ENCODE measurements around the gene LNX1. TPM values are rescaled to one million over a fixed set of nuclear protein-coding genes. Genes with fewer than 3 reads are reported as not detected.

Gene LNX1
- total RNA-seq, 1 experiment from 2014 or later: 3.3 TPM

DNA sequence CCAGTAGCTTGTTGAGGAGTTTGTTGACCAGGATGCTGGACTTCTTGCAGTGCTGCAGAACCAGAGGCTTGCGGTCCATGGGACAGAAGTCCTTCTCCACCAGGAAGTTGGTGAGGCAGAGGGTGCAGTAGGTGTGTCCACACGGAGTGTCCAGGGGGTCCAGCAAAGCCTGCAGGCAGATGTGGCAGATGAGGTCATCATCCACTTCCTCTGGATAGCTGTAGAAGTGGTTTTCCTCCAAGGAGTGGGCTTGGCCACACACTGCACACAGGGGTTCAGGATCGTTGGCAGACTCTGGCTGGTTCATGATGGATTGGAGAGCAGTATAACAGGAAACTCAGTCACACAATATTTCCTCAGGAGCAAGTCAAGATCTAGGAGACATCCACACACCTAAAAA lies 17.6 kb downstream of the LNX1 start:
- H3K4me2 ChIP-seq (ENCODE audit: low read length): no peak overlapping the region
- H3K9me3 ChIP-seq (ENCODE audit: control insufficient read depth in 1 of 2, insufficient read depth in 1 of 2, low read depth in 1 of 2, low read length in 2 of 2): no peaks in the 10 kb centered on the region
- H2AFZ ChIP-seq (ENCODE audit: low read depth, low read length, poor library complexity, severe bottlenecking): no peak overlapping the region
- ChIA-PET RAD21 (ENCODE audit: low non-redundant PET in 1 of 2, low total read pairs in 2 of 2, uncharacterized antibody in 2 of 2, unreplicated experiment in 2 of 2) (no interaction called here), CTCF (no interaction called here), POLR2A (interaction anchor here (0.6 kb wide), 1 partner anchor 180 kb away, joined by 7 read pairs; no protein-coding TSS in a partner anchor)
- H3K27me3 ChIP-seq (ENCODE audit: insufficient read depth, low read length): no peaks in the 10 kb centered on the region
- H4K20me1 ChIP-seq (ENCODE audit: insufficient read depth): no peaks in the 10 kb centered on the region
- no peaks in the 10 kb centered on the region for H3K4me1 ChIP-seq (ENCODE audit: control insufficient read depth in 1 of 2, insufficient read depth in 2 of 2, low read length in 2 of 2)
- no peak for TF ChIP-seq YY1 (IDR thresholded peaks at IDR 0.05; ENCODE audit: extremely low read depth, insufficient replicate concordance, low read depth, low read length)
- ATAC-seq (no peak), DNase-seq (ENCODE audit: low read depth, low spot score) (no peak)
- no peaks in the 10 kb centered on the region for H3K9me2 ChIP-seq (ENCODE audit: insufficient read depth)
- intact Hi-C loops (cut with micrococcal nuclease): no loop called here
- H3K4me3 ChIP-seq (replicated peaks in 1 of 2; ENCODE audit: low read depth in 1 of 2, low read length in 2 of 2): no peak overlapping the region
- no TSS peak for BruUV-seq (replicated peaks)
- no peaks in the 10 kb centered on the region for H3K36me3 ChIP-seq (ENCODE audit: control insufficient read depth in 1 of 2, insufficient read depth in 2 of 2, low read length in 2 of 2)
- no peak overlapping the region for H3K9ac ChIP-seq (ENCODE audit: low read length)
- H3K79me2 ChIP-seq (ENCODE audit: insufficient read depth, low read length): no peaks in the 10 kb centered on the region
- no peak overlapping the region for H3K27ac ChIP-seq (ENCODE audit: low read depth, low read length)

DNA sequence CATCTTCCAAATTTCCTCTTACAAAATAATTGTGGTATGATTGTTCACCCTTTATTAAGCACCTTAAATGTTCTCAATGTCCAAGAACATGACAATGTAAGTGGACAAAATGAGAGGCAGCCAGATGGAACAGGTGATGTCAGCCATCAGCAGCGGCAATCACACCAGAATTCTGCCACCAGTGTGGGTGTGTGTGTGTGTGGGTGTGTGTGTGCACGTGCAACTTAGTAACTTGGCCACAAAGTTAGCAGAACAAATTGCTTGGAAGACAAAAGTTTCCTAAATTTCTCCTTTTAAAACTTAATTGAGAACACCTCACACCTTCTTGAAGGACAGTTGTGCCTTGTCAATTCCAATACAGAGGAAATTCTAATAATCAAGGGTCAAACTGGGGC lies 18.7 kb downstream of the LNX1 start:
- Histone ChIP-seq H3K79me2 (ENCODE audit: insufficient read depth, low read length) (no peaks in the 10 kb centered on the region), H3K36me3 (ENCODE audit: control insufficient read depth in 1 of 2, insufficient read depth in 2 of 2, low read length in 2 of 2) (no peaks in the 10 kb centered on the region), H2AFZ (ENCODE audit: low read depth, low read length, poor library complexity, severe bottlenecking) (no peak overlapping the region), H3K9me2 (ENCODE audit: insufficient read depth) (no peaks in the 10 kb centered on the region), H3K9ac (ENCODE audit: low read length) (no peak overlapping the region), H4K20me1 (ENCODE audit: insufficient read depth) (no peaks in the 10 kb centered on the region), H3K4me2 (ENCODE audit: low read length) (no peak overlapping the region), H3K27ac (ENCODE audit: low read depth, low read length) (no peak overlapping the region), H3K4me3 (replicated peaks in 1 of 2; ENCODE audit: low read depth in 1 of 2, low read length in 2 of 2) (no peak overlapping the region), H3K4me1 (ENCODE audit: control insufficient read depth in 1 of 2, insufficient read depth in 2 of 2, low read length in 2 of 2) (no peaks in the 10 kb centered on the region), H3K9me3 (ENCODE audit: control insufficient read depth in 1 of 2, insufficient read depth in 1 of 2, low read depth in 1 of 2, low read length in 2 of 2) (no peaks in the 10 kb centered on the region), H3K27me3 (ENCODE audit: insufficient read depth, low read length) (no peaks in the 10 kb centered on the region)
- no peak for ATAC-seq
- POLR2A ChIA-PET: no interaction called here
- CTCF ChIA-PET: no interaction called here
- RAD21 ChIA-PET (ENCODE audit: low non-redundant PET in 1 of 2, low total read pairs in 2 of 2, uncharacterized antibody in 2 of 2, unreplicated experiment in 2 of 2): no interaction called here
- TF ChIP-seq, protein P1, sequence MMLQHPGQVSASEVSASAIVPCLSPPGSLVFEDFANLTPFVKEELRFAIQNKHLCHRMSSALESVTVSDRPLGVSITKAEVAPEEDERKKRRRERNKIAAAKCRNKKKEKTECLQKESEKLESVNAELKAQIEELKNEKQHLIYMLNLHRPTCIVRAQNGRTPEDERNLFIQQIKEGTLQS (IDR thresholded peaks at IDR 0.05): no peak
- TF ChIP-seq ZFX (IDR thresholded peaks at IDR 0.05) (no peak), CEBPB (IDR thresholded peaks at IDR 0.05; ENCODE audit: low read depth) (no peak)
- TF ChIP-seq, protein P2, sequence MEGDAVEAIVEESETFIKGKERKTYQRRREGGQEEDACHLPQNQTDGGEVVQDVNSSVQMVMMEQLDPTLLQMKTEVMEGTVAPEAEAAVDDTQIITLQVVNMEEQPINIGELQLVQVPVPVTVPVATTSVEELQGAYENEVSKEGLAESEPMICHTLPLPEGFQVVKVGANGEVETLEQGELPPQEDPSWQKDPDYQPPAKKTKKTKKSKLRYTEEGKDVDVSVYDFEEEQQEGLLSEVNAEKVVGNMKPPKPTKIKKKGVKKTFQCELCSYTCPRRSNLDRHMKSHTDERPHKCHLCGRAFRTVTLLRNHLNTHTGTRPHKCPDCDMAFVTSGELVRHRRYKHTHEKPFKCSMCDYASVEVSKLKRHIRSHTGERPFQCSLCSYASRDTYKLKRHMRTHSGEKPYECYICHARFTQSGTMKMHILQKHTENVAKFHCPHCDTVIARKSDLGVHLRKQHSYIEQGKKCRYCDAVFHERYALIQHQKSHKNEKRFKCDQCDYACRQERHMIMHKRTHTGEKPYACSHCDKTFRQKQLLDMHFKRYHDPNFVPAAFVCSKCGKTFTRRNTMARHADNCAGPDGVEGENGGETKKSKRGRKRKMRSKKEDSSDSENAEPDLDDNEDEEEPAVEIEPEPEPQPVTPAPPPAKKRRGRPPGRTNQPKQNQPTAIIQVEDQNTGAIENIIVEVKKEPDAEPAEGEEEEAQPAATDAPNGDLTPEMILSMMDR (IDR thresholded peaks at IDR 0.05 in 2 of 3, conservative IDR thresholded peaks at IDR 0.05 in 1 of 3; ENCODE audit: borderline replicate concordance in 1 of 3, insufficient read depth in 1 of 3, low read depth in 2 of 3, low read length in 2 of 3): no peak
- BruUV-seq (replicated peaks): no TSS peak
- no peak for DNase-seq (ENCODE audit: low read depth, low spot score)
- intact Hi-C loops (cut with micrococcal nuclease): no loop called here

Measured in HCT116 (cell line).